Activated T-helper 17 cell treated with anti-CD3 and anti-CD28 coated beads, Interleukin-2, amount 50 U/mL, for 72 hours (primary cell): ENCODE data around the gene KIAA0825. TPM values are rescaled to one million over a fixed set of nuclear protein-coding genes. Genes with fewer than 3 reads are reported as not detected.
A peak's percentile ranks its signal among the peaks of the same experiment; 100 is the strongest.

Experiments used
- ATAC-seq: fragments of 150-1000 bp; cut with Tn5 transposase; replicated peaks from 2 replicates; pipeline ENCODE4 v1.10.0; 2021; ENCODE audit warnings: mild to moderate bottlenecking, moderate library complexity
- H3K27ac Mint-ChIP-seq: one replicate; pipeline ENCODE4 v1.8.0; 2022; ENCODE audit warnings: mixed read lengths
- H3K27me3 Mint-ChIP-seq: one replicate; pipeline ENCODE4 v1.8.0; 2022; ENCODE audit warnings: mixed read lengths
- H3K36me3 Mint-ChIP-seq: one replicate; pipeline ENCODE4 v1.8.0; 2022; ENCODE audit warnings: low read depth, mild to moderate bottlenecking, mixed read lengths
- H3K4me1 Mint-ChIP-seq: one replicate; pipeline ENCODE4 v1.8.0; 2022; ENCODE audit warnings: mixed read lengths
- H3K4me3 Mint-ChIP-seq: one replicate; pipeline ENCODE4 v1.8.0; 2022; ENCODE audit warnings: mild to moderate bottlenecking, mixed read lengths
- H3K9me3 Mint-ChIP-seq: one replicate; pipeline ENCODE4 v1.8.0; 2022; ENCODE audit warnings: mixed read lengths
- total RNA-seq, 2 donors: library from RNA; stranded (reverse); gene quantifications; one replicate each; pipeline ENCODE4 v1.2.3, GENCODE V29; 2022

The KIAA0825 gene
- total RNA-seq, 2 donors from 2014 or later, result 0.97 to 1.1 TPM

DNA sequence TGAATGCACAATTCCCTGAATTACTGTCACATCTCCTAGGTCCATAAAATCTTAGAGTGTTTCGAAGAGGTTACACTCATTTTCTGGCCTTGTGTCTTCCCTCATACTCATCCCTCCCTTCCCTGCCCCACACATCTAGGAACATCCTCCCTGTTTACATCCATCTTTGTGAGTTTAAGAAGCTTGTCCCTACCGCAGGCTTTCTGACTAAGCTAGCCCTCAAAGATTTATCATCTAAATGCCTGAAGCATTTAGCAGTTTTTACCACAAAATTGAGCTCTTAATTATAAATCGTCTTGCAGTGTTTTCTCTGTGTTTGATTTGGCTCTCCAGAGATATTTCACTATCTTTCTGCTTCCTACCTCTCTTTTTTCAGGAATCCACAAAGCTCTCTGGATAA lies 374.8 kb downstream of the KIAA0825 start:
- H3K27ac Mint-ChIP-seq, result no peak overlapping the region
- no peaks in the 10 kb centered on the region for H3K4me1 Mint-ChIP-seq
- no peaks in the 10 kb centered on the region for H3K36me3 Mint-ChIP-seq
- no peak overlapping the region for H3K4me3 Mint-ChIP-seq
- ATAC-seq, result no peak
- no peaks in the 10 kb centered on the region for H3K9me3 Mint-ChIP-seq
- H3K27me3 Mint-ChIP-seq, result no peaks in the 10 kb centered on the region

DNA sequence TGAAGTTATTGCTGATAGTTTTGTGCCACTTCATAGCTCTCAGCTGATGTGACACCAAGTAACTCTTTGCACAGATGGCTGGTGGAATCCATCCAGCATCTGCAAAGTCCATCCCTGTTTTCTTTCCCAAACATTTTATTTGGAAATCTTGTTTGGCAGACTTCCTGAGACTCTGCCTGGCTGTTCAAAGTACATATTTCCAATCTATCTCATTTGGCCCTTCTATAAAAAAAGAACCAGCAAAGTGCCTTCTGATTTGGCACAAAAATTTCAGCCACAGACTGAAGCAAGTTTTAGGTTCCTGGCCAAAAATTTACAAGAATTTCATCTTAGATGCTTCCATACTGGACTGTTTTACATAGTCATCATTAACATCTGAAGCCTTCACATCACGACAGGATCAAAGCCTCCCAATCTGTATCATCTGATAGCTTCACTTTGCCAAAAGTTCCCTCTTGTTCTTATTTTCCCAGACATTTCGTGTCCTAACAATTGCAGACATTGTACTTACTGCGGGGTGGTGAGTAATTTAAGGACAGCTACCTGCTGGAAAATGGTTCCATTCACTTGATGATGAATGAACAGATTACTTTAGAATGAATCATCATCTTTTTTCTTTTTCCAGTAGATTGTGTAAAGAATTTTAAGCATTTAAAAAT lies 377.3 kb downstream of the KIAA0825 start:
- Mint-ChIP-seq H3K27ac (no peak overlapping the region), H3K4me1 (no peaks in the 10 kb centered on the region), H3K4me3 (no peak overlapping the region), H3K9me3 (peaks cover under 1% of the 10 kb centered on the region), H3K27me3 (no peaks in the 10 kb centered on the region), H3K36me3 (no peaks in the 10 kb centered on the region)
- ATAC-seq, result no peak

GRCh38 chr5:94240596-94240992 lies 377.8 kb downstream of the KIAA0825 start:
- Mint-ChIP-seq H3K36me3 (no peaks in the 10 kb centered on the region), H3K27ac (no peak overlapping the region), H3K4me3 (no peak overlapping the region), H3K27me3 (no peaks in the 10 kb centered on the region), H3K4me1 (no peaks in the 10 kb centered on the region), H3K9me3 (peaks cover 4% of the 10 kb centered on the region)
- no peak for ATAC-seq

DNA sequence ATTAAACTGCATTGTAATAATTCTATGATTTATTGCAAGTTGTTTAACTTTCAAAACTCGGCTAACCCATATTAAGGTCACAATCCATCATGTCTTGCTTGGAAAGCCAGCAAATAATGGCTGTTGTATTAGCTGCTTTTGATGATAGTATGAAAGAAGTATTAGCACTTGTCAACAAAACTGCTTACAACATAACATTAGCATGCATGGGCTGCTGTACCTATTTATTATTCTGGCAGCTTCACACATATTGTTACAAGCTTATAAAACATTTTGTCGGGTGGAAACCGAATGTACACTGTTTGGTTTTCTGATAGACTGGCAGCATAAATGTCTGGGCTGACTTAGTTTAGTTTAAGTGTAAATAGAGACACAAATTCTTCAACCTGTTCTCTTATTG lies 378.3 kb downstream of the KIAA0825 start:
- peaks cover 4% of the 10 kb centered on the region for H3K9me3 Mint-ChIP-seq
- H3K27me3 Mint-ChIP-seq, result no peaks in the 10 kb centered on the region

DNA sequence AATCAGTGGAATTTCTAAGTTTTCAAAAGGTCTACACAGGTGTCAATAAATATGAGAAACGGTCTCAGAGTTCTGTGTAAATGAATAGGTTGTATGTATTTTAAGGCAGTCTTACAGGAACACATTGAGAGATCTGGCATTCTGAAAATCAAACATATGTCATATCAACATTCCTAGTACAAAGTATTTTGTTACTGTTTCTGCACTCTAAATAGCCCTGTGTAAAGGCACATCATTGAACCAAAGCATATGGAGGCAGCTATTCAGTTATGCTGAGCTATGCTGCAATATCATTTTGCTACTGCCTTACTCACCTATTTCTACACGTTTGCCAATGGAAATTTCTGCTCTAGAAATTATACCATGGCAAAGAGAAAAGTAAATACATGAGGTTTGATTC lies 379.1 kb downstream of the KIAA0825 start:
- no peak for ATAC-seq
- no peaks in the 10 kb centered on the region for H3K36me3 Mint-ChIP-seq
- no peaks in the 10 kb centered on the region for H3K27me3 Mint-ChIP-seq
- no peak overlapping the region for H3K27ac Mint-ChIP-seq
- no peak overlapping the region for H3K4me3 Mint-ChIP-seq
- H3K4me1 Mint-ChIP-seq, result no peaks in the 10 kb centered on the region
- H3K9me3 Mint-ChIP-seq, result peaks cover 7% of the 10 kb centered on the region

More for the DNA sequence above, 378.3 kb downstream of the KIAA0825 start:
- H3K4me1 Mint-ChIP-seq, result no peaks in the 10 kb centered on the region
- ATAC-seq, result no peak
- no peak overlapping the region for H3K27ac Mint-ChIP-seq
- no peak overlapping the region for H3K4me3 Mint-ChIP-seq
- H3K36me3 Mint-ChIP-seq, result no peaks in the 10 kb centered on the region

DNA sequence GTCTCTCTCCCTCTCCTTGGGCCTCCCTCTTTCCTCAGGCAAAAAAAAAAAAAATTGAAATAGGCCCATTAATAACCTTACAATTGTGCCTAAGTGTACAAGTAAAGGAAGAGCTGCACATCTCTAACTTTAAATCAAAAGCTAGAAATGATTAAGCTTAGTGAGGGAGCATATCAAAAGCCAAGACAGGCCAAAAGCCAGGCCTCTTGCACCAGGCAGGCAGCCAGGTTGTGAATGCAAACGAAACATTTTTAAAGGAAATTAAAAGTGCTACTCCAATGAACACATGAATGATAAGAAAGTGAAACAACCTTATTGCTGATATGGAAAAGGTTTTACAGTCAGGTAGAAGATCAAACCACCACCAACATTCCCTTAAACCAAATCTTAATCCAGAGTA lies 383.4 kb downstream of the KIAA0825 start:
- H3K4me1 Mint-ChIP-seq, result no peaks in the 10 kb centered on the region
- H3K36me3 Mint-ChIP-seq, result no peaks in the 10 kb centered on the region
- H3K9me3 Mint-ChIP-seq, result peaks cover 7% of the 10 kb centered on the region
- peaks cover 4% of the 10 kb centered on the region for H3K27me3 Mint-ChIP-seq
- no peak overlapping the region for H3K27ac Mint-ChIP-seq
- no peak for ATAC-seq
- no peak overlapping the region for H3K4me3 Mint-ChIP-seq

DNA sequence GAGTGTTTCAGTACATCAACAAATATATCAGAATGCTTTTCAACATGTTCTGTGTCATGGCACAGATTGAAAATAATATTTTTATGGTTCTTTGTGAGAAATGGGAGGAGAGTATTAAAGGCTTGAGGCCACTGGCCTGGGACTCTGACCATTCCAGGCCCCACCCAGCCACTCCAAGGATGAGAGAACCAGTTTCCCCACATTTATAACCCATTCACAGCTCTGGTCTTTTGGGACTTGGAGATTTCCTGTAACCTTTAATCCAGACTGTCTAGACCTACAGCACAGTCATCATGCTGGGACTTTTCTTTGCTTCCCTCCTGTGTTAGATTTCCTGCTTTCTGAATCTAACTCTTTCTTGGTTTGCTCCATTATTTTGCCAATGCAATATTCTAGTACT lies 389.6 kb downstream of the KIAA0825 start:
- Mint-ChIP-seq H3K4me3 (no peak overlapping the region), H3K36me3 (no peaks in the 10 kb centered on the region), H3K27ac (no peak overlapping the region), H3K27me3 (peaks cover 4% of the 10 kb centered on the region), H3K9me3 (no peaks in the 10 kb centered on the region), H3K4me1 (no peaks in the 10 kb centered on the region)
- ATAC-seq, result no peak

GRCh38 chr5:94223235-94223634 lies 395.2 kb downstream of the KIAA0825 start:
- no peak overlapping the region for H3K4me3 Mint-ChIP-seq
- no peaks in the 10 kb centered on the region for H3K27me3 Mint-ChIP-seq
- no peaks in the 10 kb centered on the region for H3K9me3 Mint-ChIP-seq
- no peak overlapping the region for H3K27ac Mint-ChIP-seq
- peak; percentile 18 for ATAC-seq
- H3K36me3 Mint-ChIP-seq, result no peaks in the 10 kb centered on the region
- no peaks in the 10 kb centered on the region for H3K4me1 Mint-ChIP-seq

DNA sequence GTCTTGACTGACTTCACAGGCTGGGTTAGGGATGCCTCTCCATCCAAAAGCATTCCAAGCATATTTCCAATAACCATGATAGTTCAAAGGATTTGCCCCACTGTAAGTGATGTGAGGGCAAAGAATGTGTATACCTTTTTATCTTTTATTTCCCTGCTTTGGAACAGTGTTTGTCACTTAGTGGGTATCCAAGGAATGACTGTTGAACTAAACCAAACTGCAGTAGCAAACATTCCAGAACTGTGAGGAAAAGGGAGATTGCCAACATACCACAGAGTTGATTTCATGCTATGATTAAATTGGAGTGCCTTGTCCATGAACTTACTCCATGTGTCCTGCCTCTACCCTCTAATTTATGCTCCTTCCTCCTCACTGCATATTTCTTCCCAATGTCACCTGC lies 400.0 kb downstream of the KIAA0825 start:
- H3K9me3 Mint-ChIP-seq, result peaks cover 3% of the 10 kb centered on the region
- ATAC-seq, result no peak
- no peaks in the 10 kb centered on the region for H3K36me3 Mint-ChIP-seq
- H3K4me1 Mint-ChIP-seq, result no peaks in the 10 kb centered on the region
- no peak overlapping the region for H3K4me3 Mint-ChIP-seq
- no peak overlapping the region for H3K27ac Mint-ChIP-seq
- no peaks in the 10 kb centered on the region for H3K27me3 Mint-ChIP-seq

DNA sequence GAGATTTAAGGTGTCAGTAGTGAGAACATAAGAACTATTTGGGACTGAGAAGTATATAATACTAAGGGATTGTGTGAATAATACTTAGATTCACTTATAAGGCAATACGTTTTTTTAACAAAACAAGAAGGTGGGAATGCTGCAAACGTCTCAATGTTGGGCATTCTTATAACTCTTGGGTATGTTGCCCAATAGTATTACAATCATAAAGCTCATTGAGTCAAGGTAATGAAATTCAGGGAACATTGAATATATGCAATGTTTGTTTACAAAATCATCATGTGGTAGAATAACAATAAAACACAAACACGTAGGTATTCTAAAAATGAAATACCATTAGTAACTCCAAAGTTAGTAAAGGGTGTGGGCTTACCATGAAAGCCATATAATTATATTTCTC lies 400.7 kb downstream of the KIAA0825 start:
- no peak overlapping the region for H3K4me3 Mint-ChIP-seq
- ATAC-seq, result no peak

GRCh38 chr5:94217216-94217615 lies 401.2 kb downstream of the KIAA0825 start:
- no peak overlapping the region for H3K4me3 Mint-ChIP-seq

More for the DNA sequence above, 400.7 kb downstream of the KIAA0825 start:
- no peaks in the 10 kb centered on the region for H3K27me3 Mint-ChIP-seq
- H3K36me3 Mint-ChIP-seq, result no peaks in the 10 kb centered on the region
- no peak overlapping the region for H3K27ac Mint-ChIP-seq
- peaks cover 3% of the 10 kb centered on the region for H3K9me3 Mint-ChIP-seq
- H3K4me1 Mint-ChIP-seq, result no peaks in the 10 kb centered on the region

DNA sequence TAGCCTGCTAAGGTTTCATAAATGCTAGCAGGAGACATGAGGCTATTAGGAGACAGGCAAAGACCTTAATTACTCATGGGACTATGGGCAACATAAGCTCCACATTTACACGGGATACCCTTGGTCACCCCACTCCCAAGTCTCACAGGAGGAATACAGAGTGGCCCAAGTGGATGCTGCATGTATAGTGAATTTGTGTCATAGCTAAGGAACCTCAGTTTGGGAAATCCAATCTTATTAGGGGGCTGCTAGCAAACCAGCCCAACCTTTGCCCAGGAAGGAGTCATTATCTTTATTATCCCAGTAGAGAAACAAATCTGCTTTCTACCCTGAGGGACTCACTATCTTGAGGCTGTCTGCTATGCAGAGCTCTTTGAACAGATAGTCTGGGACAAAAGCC lies 405.9 kb downstream of the KIAA0825 start:
- Mint-ChIP-seq H3K4me3 (no peak overlapping the region), H3K9me3 (peaks cover 3% of the 10 kb centered on the region), H3K36me3 (no peaks in the 10 kb centered on the region), H3K4me1 (no peaks in the 10 kb centered on the region), H3K27ac (no peak overlapping the region), H3K27me3 (peaks cover 3% of the 10 kb centered on the region)
- ATAC-seq, result no peak

More at GRCh38 chr5:94217216-94217615, 401.2 kb downstream of the KIAA0825 start:
- Mint-ChIP-seq H3K4me1 (no peaks in the 10 kb centered on the region), H3K27ac (no peak overlapping the region), H3K9me3 (peaks cover 3% of the 10 kb centered on the region), H3K36me3 (no peaks in the 10 kb centered on the region), H3K27me3 (no peaks in the 10 kb centered on the region)
- no peak for ATAC-seq

- Mint-ChIP-seq H3K27ac (no peak overlapping the region), H3K27me3 (peaks cover 3% of the 10 kb centered on the region), H3K4me1 (no peaks in the 10 kb centered on the region), H3K4me3 (no peak overlapping the region), H3K9me3 (peaks cover 3% of the 10 kb centered on the region), H3K36me3 (no peaks in the 10 kb centered on the region)
- ATAC-seq, result no peak
Measured at GRCh38 chr5:94209774-94210355, 408.5 kb downstream of the KIAA0825 start.

DNA sequence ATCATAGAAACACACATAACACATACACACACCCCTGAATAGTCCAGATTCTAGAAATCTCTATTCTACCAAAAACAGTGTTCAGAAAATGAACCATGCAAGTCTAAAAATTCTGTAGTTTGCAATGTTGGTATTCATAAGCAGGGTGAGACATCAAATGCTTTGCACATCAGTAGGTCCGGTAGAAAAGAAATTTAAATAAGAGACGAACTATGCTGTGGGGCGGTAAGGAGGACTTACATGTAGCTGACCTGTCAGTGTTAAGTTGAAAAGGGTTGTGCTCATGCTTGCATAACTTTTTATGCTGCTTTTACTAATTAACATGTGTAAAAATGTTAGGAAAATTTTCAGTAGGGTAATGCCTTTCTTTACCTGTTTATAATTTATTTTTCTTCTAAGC lies 409.1 kb downstream of the KIAA0825 start:
- no peak overlapping the region for H3K27ac Mint-ChIP-seq
- ATAC-seq, result no peak
- peaks cover under 1% of the 10 kb centered on the region for H3K9me3 Mint-ChIP-seq
- H3K36me3 Mint-ChIP-seq, result no peaks in the 10 kb centered on the region
- no peaks in the 10 kb centered on the region for H3K4me1 Mint-ChIP-seq
- peaks cover 3% of the 10 kb centered on the region for H3K27me3 Mint-ChIP-seq
- H3K4me3 Mint-ChIP-seq, result no peak overlapping the region

DNA sequence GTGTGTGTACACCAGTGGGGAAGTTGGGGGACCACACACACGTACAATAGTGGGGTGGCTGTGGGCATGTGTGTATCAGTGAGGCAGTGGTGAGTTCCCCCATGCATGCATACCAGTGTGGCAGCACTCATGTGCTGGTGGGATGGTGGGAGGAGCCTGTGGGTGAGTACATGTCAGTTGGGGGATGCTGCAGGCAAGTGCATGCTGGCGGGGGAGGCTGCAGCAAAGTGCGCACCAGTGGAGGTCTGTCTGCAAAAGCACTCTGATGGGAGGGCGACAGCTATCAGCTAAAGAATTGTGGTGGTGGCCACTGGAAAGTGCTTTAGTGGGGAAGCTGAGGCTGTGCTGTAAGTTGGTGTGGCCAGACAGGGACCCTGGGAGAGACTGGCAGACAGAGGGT lies 418.8 kb downstream of the KIAA0825 start:
- no peak for ATAC-seq
- Mint-ChIP-seq H3K36me3 (no peaks in the 10 kb centered on the region), H3K9me3 (no peaks in the 10 kb centered on the region), H3K27me3 (peaks cover 4% of the 10 kb centered on the region), H3K4me1 (no peaks in the 10 kb centered on the region), H3K27ac (no peak overlapping the region), H3K4me3 (no peak overlapping the region)
